Hepatocyte (in vitro differentiated cells): Measurements from ENCODE around the gene NPAS3.

Experiments
- EZH2 ChIP-seq: fragments of 200-600 bp; sonication (generic); IDR thresholded peaks from 2 replicates; pipeline ENCODE4 v1.6.1; 2016; ENCODE audit warnings: antibody characterized with exemption, mild to moderate bottlenecking, borderline replicate concordance
- EZH2phosphoT487 ChIP-seq: fragments of 200-600 bp; sonication (generic); IDR thresholded peaks from one replicate; pipeline ENCODE4 v1.6.1; 2018; ENCODE audit warnings: antibody characterized with exemption, mild to moderate bottlenecking, low read depth, moderate library complexity; ENCODE audit not compliant: unreplicated experiment, severe bottlenecking
- TF ChIP-seq, protein P1 (sequence below): fragments of 200-600 bp; sonication (generic); IDR thresholded peaks from 2 replicates; pipeline ENCODE4 v1.5.1; 2016; ENCODE audit warnings: antibody characterized with exemption, mild to moderate bottlenecking; ENCODE audit not compliant: poor library complexity

GRCh38 chr14:33768458-33768830 is 829.8 kb downstream of the NPAS3 start:
- TF ChIP-seq, protein P1, sequence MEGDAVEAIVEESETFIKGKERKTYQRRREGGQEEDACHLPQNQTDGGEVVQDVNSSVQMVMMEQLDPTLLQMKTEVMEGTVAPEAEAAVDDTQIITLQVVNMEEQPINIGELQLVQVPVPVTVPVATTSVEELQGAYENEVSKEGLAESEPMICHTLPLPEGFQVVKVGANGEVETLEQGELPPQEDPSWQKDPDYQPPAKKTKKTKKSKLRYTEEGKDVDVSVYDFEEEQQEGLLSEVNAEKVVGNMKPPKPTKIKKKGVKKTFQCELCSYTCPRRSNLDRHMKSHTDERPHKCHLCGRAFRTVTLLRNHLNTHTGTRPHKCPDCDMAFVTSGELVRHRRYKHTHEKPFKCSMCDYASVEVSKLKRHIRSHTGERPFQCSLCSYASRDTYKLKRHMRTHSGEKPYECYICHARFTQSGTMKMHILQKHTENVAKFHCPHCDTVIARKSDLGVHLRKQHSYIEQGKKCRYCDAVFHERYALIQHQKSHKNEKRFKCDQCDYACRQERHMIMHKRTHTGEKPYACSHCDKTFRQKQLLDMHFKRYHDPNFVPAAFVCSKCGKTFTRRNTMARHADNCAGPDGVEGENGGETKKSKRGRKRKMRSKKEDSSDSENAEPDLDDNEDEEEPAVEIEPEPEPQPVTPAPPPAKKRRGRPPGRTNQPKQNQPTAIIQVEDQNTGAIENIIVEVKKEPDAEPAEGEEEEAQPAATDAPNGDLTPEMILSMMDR: no peak
- TF ChIP-seq EZH2phosphoT487 (no peak), EZH2 (no peak)
